Measurements from ENCODE around the gene SLC1A2.

DNA sequence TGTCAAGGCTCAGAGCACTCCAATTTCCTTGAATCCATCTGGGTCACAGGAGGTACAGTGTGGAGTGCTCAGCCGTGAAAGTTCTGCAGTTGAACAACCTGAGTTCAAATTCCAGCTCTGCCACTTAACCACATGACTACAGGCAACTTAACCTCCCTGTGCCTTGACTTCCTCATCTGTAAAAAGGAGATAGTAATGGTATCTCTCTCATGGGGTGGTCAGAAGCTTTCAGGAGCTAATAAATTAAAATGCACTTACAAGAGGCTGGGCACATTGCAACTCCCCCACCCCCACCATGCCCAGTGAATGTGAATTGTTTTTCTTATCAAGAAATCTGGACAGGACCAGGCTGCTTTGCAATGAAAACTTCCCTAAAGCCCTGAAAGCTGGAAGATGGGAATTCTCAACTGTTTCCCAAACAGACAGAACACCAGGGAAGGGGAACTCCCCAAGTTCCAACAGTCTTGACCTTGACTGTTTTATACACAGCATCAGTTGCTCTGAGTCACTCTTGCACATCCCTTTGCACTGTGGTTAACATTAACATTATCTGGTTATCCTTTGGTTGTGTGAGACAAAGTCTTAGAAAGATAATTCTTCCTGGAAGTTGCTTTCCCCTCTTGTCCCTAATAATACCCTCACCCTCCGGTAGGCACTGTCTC is 137.0 kb downstream of the SLC1A2 start:
- TF ChIP-seq POLR2A (IDR thresholded peaks at IDR 0.05): no peak
- TF ChIP-seq, protein P1, sequence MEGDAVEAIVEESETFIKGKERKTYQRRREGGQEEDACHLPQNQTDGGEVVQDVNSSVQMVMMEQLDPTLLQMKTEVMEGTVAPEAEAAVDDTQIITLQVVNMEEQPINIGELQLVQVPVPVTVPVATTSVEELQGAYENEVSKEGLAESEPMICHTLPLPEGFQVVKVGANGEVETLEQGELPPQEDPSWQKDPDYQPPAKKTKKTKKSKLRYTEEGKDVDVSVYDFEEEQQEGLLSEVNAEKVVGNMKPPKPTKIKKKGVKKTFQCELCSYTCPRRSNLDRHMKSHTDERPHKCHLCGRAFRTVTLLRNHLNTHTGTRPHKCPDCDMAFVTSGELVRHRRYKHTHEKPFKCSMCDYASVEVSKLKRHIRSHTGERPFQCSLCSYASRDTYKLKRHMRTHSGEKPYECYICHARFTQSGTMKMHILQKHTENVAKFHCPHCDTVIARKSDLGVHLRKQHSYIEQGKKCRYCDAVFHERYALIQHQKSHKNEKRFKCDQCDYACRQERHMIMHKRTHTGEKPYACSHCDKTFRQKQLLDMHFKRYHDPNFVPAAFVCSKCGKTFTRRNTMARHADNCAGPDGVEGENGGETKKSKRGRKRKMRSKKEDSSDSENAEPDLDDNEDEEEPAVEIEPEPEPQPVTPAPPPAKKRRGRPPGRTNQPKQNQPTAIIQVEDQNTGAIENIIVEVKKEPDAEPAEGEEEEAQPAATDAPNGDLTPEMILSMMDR (IDR thresholded peaks at IDR 0.05): no peak

Measured in heart left ventricle (tissue), 13 donors.